HG02970 (cell line): ENCODE results near the gene SIAH1.
"Not testable (repeated sequence)": the region's sequence is repeated elsewhere in the genome, so short reads cannot be mapped to it uniquely, and the experiment has no call there.

ENCODE experiments used
- ATAC-seq: cut with Tn5 transposase; IDR thresholded peaks from one replicate; pipeline ENCODE4 v1.9.1; 2021; ENCODE audit warnings: mild to moderate bottlenecking, moderate library complexity, moderate number of reproducible peaks; ENCODE audit not compliant: unreplicated experiment, low FRiP score

SIAH1 gene

GRCh38 chr16:48394355-48394703, 9.1 kb upstream of the SIAH1 start:
- ATAC-seq = no peak

- ATAC-seq = no peak
Observed at GRCh38 chr16:48393485-48394354, 8.5 kb upstream of the SIAH1 start.

- no peak for ATAC-seq
Observed at GRCh38 chr16:48392407-48392806, 7.2 kb upstream of the SIAH1 start.

GRCh38 chr16:48386559-48387312, 1.5 kb upstream of the SIAH1 start:
- ATAC-seq = no peak

- ATAC-seq = peak; percentile 50
Observed at GRCh38 chr16:48384520-48385252, 527 bp downstream of the SIAH1 start.

GRCh38 chr16:48383877-48384519, 1.2 kb downstream of the SIAH1 start:
- ATAC-seq = no peak

GRCh38 chr16:48383009-48383876, 2.0 kb downstream of the SIAH1 start:
- no peak for ATAC-seq

GRCh38 chr16:48382131-48382530, 3.1 kb downstream of the SIAH1 start:
- no peak for ATAC-seq

GRCh38 chr16:48381201-48381600, 4.0 kb downstream of the SIAH1 start:
- no peak for ATAC-seq

GRCh38 chr16:48378836-48379235, 6.4 kb downstream of the SIAH1 start:
- no peak for ATAC-seq

- no peak for ATAC-seq
Observed at GRCh38 chr16:48378276-48378675, 6.9 kb downstream of the SIAH1 start.

GRCh38 chr16:48377301-48377700, 7.9 kb downstream of the SIAH1 start:
- ATAC-seq = not testable (repeated sequence)

GRCh38 chr16:48374255-48374654, 11.0 kb downstream of the SIAH1 start:
- ATAC-seq = no peak

GRCh38 chr16:48373258-48374029, 11.8 kb downstream of the SIAH1 start:
- no peak for ATAC-seq

GRCh38 chr16:48372744-48373143, 12.5 kb downstream of the SIAH1 start:
- no peak for ATAC-seq

GRCh38 chr16:48371393-48371780, 13.8 kb downstream of the SIAH1 start:
- no peak for ATAC-seq

- ATAC-seq = not testable (repeated sequence)
Observed at GRCh38 chr16:48370668-48371392, 14.4 kb downstream of the SIAH1 start.

- no peak for ATAC-seq
Observed at GRCh38 chr16:48370229-48370628, 15.0 kb downstream of the SIAH1 start.
